IPS-18a (cell line): ENCODE measurements around the gene WDR47.
"Not testable (repeated sequence)": the region's sequence is repeated elsewhere in the genome, so short reads cannot be mapped to it uniquely, and the experiment has no call there.

ENCODE experiments used
- H3K27ac ChIP-seq: one replicate; pipeline ENCODE4 v1.5.1; 2013; ENCODE audit warnings: low read length
- H3K27me3 ChIP-seq: one replicate; pipeline ENCODE4 v1.6.1; 2013; ENCODE audit warnings: mild to moderate bottlenecking, low read length; ENCODE audit not compliant: control insufficient read depth, insufficient read depth
- H3K36me3 ChIP-seq: one replicate; pipeline ENCODE4 v1.6.1; 2013; ENCODE audit warnings: low read depth, low read length; ENCODE audit not compliant: control insufficient read depth
- H3K4me1 ChIP-seq: one replicate; pipeline ENCODE4 v1.6.1; 2013; ENCODE audit warnings: low read depth, low read length; ENCODE audit not compliant: control insufficient read depth
- H3K4me3 ChIP-seq: one replicate; pipeline ENCODE4 v1.5.1; 2013; ENCODE audit warnings: low read length
- H3K9ac ChIP-seq: one replicate; pipeline ENCODE4 v1.6.1; 2013; ENCODE audit warnings: mild to moderate bottlenecking, low read length, moderate library complexity
- H3K9me3 ChIP-seq: one replicate; pipeline ENCODE4 v1.6.1; 2013; ENCODE audit warnings: low read depth, low read length; ENCODE audit not compliant: control insufficient read depth

Gene WDR47

GRCh38 chr1:109078317-109078716 lies 36.4 kb upstream of the WDR47 start:
- Histone ChIP-seq H3K27me3 (no peaks in the 10 kb centered on the region), H3K4me3 (no peak overlapping the region), H3K9ac (no peak overlapping the region), H3K9me3 (no peaks in the 10 kb centered on the region), H3K4me1 (peaks cover 14% of the 10 kb centered on the region), H3K27ac (no peak overlapping the region), H3K36me3 (no peaks in the 10 kb centered on the region)

GRCh38 chr1:109075531-109076490 lies 33.9 kb upstream of the WDR47 start, which contains the start of gene TAF13:
TAF13 (minus strand) TSS chr1:109076003; CDS start chr1:109075947, 56 bp downstream.
- Histone ChIP-seq H3K27me3 (no peaks in the 10 kb centered on the region), H3K36me3 (no peaks in the 10 kb centered on the region), H3K9me3 (no peaks in the 10 kb centered on the region), H3K4me1 (peaks cover 12% of the 10 kb centered on the region), H3K27ac (peak within 1 kb of the TSS; percentile 96), H3K9ac (peak within 1 kb of the TSS; percentile 84), H3K4me3 (peak within 1 kb of the TSS; percentile 97)

DNA sequence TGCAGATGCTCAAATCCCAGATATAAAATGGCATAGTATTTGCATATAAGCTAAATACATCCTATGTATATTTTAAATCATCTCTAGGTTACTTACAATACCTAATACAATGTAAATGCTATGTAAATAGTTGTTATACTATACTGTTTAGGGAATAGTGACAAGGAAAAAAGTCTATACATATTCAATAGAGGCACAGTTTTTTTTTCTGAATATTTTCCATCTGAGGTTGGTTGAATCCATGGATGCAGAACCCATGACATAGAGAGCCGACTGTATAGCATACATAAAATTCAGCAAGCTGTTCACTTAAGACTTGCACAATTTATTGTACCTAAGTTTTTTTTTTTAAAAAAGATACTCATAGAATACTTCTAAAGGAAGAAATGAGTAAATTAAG lies 27.4 kb upstream of the WDR47 start:
- Histone ChIP-seq H3K27ac (no peak overlapping the region), H3K9me3 (no peaks in the 10 kb centered on the region), H3K36me3 (peaks cover 18% of the 10 kb centered on the region), H3K4me1 (no peaks in the 10 kb centered on the region), H3K9ac (no peak overlapping the region), H3K27me3 (no peaks in the 10 kb centered on the region), H3K4me3 (no peak overlapping the region)

DNA sequence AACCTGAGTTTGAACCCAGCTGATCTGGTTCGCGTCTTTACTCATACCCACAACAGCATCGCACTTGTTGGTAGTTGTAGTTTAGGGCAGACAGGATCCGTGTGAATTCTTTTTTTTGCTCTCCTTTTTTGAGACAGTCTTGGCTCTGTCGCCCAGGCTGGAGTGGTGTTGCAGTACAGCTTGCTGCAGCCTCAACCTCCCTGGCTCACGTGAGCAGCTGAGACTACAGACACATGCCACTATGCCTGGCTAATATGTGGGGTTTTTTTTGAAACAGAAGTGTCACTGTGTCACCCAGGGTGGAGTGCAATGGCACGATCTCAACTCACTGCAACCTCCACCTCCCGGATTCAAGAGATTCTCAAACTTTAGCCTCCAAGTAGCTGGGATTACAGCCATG lies 26.0 kb upstream of the WDR47 start:
- H3K9ac ChIP-seq, result no peak overlapping the region
- H3K4me1 ChIP-seq, result no peaks in the 10 kb centered on the region
- H3K36me3 ChIP-seq, result peaks cover 22% of the 10 kb centered on the region
- no peak overlapping the region for H3K27ac ChIP-seq
- H3K9me3 ChIP-seq, result no peaks in the 10 kb centered on the region
- H3K27me3 ChIP-seq, result no peaks in the 10 kb centered on the region
- no peak overlapping the region for H3K4me3 ChIP-seq

GRCh38 chr1:109065137-109065536 lies 23.2 kb upstream of the WDR47 start:
- H3K4me3 ChIP-seq, result no peak overlapping the region
- no peak overlapping the region for H3K9ac ChIP-seq
- H3K36me3 ChIP-seq, result peaks cover 26% of the 10 kb centered on the region
- no peaks in the 10 kb centered on the region for H3K9me3 ChIP-seq
- H3K4me1 ChIP-seq, result no peaks in the 10 kb centered on the region
- no peaks in the 10 kb centered on the region for H3K27me3 ChIP-seq
- H3K27ac ChIP-seq, result no peak overlapping the region

DNA sequence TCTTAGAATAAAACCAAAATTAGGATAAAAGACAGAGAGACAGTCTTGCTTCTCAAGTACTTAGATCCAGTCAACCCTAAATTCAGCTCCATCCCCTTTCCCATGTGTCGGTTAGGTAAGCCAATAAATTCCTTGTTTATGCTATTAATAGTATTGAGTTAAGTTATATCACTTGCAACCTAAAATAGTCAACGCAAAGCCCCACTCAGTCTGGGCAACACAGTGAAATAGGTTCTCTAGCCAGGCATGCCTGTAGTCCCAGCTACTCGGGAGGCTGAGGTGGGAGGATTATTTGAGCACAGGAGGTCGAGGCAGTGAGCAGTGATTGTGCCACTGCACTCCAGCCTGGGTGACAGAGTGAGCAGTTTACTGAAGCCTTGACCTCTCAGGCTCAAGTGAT lies 19.3 kb upstream of the WDR47 start:
- Histone ChIP-seq H3K27ac (no peak overlapping the region), H3K9me3 (no peaks in the 10 kb centered on the region), H3K4me3 (no peak overlapping the region), H3K9ac (no peak overlapping the region), H3K4me1 (no peaks in the 10 kb centered on the region), H3K27me3 (no peaks in the 10 kb centered on the region), H3K36me3 (peaks cover 13% of the 10 kb centered on the region)

DNA sequence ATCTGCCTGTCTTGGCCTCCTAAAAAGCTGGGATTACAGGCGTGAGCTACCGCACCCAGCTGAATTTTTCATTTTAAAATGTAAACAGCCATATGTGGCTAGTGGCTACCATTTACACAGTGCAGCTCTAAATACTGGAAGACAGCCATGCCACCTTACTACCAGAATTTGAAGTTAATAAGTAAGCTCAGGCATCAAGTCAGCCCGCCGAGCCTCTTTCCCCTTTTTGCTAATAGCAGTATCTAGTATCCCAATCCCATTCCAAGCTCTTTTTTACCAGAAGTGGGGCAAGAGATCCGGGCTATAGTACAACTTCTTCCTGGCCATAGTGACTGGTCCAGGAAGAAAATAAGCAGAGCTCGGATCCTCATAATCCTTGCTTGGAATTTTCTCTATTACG lies 18.8 kb upstream of the WDR47 start:
- Histone ChIP-seq H3K27me3 (no peaks in the 10 kb centered on the region), H3K9ac (no peak overlapping the region), H3K27ac (no peak overlapping the region), H3K36me3 (peaks cover 10% of the 10 kb centered on the region), H3K4me3 (no peak overlapping the region), H3K4me1 (no peaks in the 10 kb centered on the region), H3K9me3 (no peaks in the 10 kb centered on the region)

DNA sequence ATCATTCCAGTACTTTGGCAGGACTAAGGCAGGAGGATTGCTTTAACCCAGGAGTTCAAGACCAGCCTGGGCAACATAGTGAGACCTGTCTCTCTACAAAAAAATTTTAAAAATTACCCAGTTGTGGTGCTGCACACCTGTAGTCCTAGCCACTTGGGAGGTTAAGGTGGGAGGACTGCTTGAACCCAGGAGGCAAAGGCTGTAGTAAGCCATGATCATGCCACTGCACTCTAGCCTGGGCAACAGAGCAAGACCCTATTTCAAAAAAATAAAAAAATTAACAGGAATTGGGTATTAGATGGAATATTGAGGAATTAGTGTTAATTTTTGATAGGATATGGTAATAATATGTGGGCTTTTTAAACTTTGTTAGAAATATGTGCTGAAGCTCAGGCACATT lies 17.1 kb upstream of the WDR47 start:
- Histone ChIP-seq H3K9ac (no peak overlapping the region), H3K36me3 (peaks cover 9% of the 10 kb centered on the region), H3K27ac (no peak overlapping the region), H3K4me3 (no peak overlapping the region), H3K9me3 (no peaks in the 10 kb centered on the region), H3K27me3 (no peaks in the 10 kb centered on the region), H3K4me1 (no peaks in the 10 kb centered on the region)

GRCh38 chr1:109056064-109056463 lies 14.2 kb upstream of the WDR47 start:
- H3K4me1 ChIP-seq, result no peaks in the 10 kb centered on the region
- H3K36me3 ChIP-seq, result no peaks in the 10 kb centered on the region
- H3K27ac ChIP-seq, result no peak overlapping the region
- no peaks in the 10 kb centered on the region for H3K9me3 ChIP-seq
- H3K27me3 ChIP-seq, result no peaks in the 10 kb centered on the region
- H3K9ac ChIP-seq, result no peak overlapping the region
- no peak overlapping the region for H3K4me3 ChIP-seq

DNA sequence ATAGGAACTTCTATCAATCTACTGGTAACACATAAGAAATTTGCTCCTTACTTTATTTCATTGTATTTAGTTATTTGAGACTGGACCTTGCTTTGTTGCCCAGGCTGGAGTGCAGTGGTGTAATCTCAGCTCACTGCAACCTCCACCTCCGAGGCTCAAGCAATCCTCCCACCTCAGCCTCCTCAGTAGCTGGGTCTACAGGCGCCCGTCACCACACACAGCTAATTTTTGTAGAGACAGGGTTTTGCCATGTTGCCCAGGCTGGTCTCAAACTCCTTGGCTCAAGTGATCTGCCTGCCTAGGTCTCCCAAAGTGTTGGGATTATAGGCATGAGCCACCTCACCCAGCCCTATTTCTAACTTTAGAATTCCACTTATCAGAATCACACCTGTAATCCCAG lies 10.2 kb upstream of the WDR47 start:
- H3K4me1 ChIP-seq, H3K36me3 ChIP-seq, H3K9ac ChIP-seq, H3K27ac ChIP-seq, H3K9me3 ChIP-seq, H3K27me3 ChIP-seq, H3K4me3 ChIP-seq: not testable (repeated sequence)

GRCh38 chr1:109050228-109050995 lies 8.5 kb upstream of the WDR47 start:
- H3K9ac ChIP-seq, result no peak overlapping the region
- no peak overlapping the region for H3K4me3 ChIP-seq
- no peaks in the 10 kb centered on the region for H3K4me1 ChIP-seq
- no peak overlapping the region for H3K27ac ChIP-seq
- no peaks in the 10 kb centered on the region for H3K36me3 ChIP-seq
- no peaks in the 10 kb centered on the region for H3K9me3 ChIP-seq
- H3K27me3 ChIP-seq, result no peaks in the 10 kb centered on the region
